ENCODE data around the gene SPAG16. TPM values are rescaled to one million over a fixed set of nuclear protein-coding genes. Genes with fewer than 3 reads are reported as not detected.

SPAG16 gene
- polyA plus RNA-seq, 2 of the 4 experiments (the other 2 are of a cell fraction), result 19.1 to 27.6 TPM

DNA sequence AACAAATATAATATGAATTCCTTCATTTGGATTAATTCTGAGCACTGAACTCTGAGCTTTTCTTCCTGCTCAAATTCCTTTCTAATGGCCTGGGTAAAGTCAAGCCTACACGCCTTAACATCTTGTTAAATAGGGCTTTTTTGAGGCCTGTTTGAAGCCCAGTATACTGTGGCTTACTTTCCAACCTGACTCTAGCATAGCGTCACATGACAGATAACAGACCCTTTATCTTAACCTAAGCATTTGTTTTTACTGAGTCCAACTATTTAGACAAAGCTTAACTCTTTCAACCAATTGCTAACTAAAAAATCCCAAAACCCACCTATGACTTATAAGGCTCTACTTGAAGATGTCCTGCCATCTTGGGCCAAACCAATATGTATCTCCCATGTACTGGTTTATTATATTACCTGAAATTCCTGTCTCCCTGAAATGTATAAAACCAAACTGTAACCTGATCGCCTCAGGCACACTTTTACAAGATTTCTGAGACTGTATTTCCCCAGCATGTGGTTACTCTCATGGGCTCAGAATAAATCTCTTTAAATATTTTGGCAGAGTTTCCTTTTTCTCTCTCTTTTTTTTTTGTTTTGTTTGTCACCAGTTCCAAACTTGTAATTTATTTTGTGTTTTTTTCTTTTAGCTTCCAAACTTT lies 855.5 kb downstream of the SPAG16 start (continued):
- no peak for TF ChIP-seq PHF8 (IDR thresholded peaks at IDR 0.05; ENCODE audit: borderline replicate concordance, low read depth)

DNA sequence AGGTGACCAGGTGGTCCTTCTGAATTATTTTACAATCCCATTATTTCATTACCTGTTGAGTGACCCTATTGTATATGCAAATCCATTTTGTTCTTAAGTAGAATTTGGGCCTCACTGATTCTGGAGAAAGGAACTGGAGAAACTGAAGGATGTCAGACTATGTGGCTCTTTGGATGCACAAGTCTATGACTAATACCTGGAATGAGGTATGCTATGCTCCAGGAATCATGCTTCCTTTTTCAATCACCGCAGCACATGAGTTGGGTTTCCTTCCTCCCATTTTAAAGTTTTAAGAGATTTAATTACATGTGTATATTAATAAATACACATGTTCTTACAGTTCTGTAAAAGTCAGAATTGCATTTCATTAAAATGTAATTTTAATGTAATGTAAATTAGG lies 872.7 kb downstream of the SPAG16 start:
- H3K4me1 ChIP-seq, result no peaks in the 10 kb centered on the region
- no peak overlapping the region for H3K4me3 ChIP-seq
- FAIRE-seq (no peak), ATAC-seq (no peak), DNase-seq (ENCODE audit: low read depth in 1 of 2, low spot score in 1 of 2) (no peak)
- ChIA-PET CTCF (no interaction called here), POLR2A (no interaction called here)
- WGBS (ENCODE audit: missing lambda C conversion rate), result 28% methylated on average over 1 of the region's 1 CpG
- H3K27ac ChIP-seq, result no peak overlapping the region
- H3K9me3 ChIP-seq, result no peaks in the 10 kb centered on the region
- TF ChIP-seq RAD21 (conservative IDR thresholded peaks at IDR 0.05 in 1 of 2, IDR thresholded peaks at IDR 0.05 in 1 of 2), result no peak
- no peak for TF ChIP-seq REST (IDR thresholded peaks at IDR 0.05)
- TF ChIP-seq, protein P1, sequence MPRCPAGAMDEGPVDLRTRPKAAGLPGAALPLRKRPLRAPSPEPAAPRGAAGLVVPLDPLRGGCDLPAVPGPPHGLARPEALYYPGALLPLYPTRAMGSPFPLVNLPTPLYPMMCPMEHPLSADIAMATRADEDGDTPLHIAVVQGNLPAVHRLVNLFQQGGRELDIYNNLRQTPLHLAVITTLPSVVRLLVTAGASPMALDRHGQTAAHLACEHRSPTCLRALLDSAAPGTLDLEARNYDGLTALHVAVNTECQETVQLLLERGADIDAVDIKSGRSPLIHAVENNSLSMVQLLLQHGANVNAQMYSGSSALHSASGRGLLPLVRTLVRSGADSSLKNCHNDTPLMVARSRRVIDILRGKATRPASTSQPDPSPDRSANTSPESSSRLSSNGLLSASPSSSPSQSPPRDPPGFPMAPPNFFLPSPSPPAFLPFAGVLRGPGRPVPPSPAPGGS (IDR thresholded peaks at IDR 0.05), result no peak
- TF ChIP-seq, protein P2, sequence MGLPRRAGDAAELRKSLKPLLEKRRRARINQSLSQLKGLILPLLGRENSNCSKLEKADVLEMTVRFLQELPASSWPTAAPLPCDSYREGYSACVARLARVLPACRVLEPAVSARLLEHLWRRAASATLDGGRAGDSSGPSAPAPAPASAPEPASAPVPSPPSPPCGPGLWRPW (IDR thresholded peaks at IDR 0.05), result no peak
- TF ChIP-seq, protein P3, sequence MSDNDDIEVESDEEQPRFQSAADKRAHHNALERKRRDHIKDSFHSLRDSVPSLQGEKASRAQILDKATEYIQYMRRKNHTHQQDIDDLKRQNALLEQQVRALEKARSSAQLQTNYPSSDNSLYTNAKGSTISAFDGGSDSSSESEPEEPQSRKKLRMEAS (IDR thresholded peaks at IDR 0.05), result no peak
- no peak for TF ChIP-seq MAFK (IDR thresholded peaks at IDR 0.05; ENCODE audit: partially characterized antibody)
- no peak for TF ChIP-seq RCOR1 (IDR thresholded peaks at IDR 0.05; ENCODE audit: low read depth, low read length)
- TF ChIP-seq FOSL2 (IDR thresholded peaks at IDR 0.05), result no peak
- TF ChIP-seq FOSL2 (CRISPR knock-in tag; IDR thresholded peaks at IDR 0.05), result no peak
- no peak for TF ChIP-seq NR3C1 (IDR thresholded peaks at IDR 0.05)
- TF ChIP-seq BHLHE40 (IDR thresholded peaks at IDR 0.05; ENCODE audit: low read depth, low read length), result no peak
- no peak for TF ChIP-seq CEBPB (IDR thresholded peaks at IDR 0.05)
- no peak for TF ChIP-seq CHD4 (IDR thresholded peaks at IDR 0.05; ENCODE audit: borderline replicate concordance)
- TF ChIP-seq SREBF2 (IDR thresholded peaks at IDR 0.05), result no peak
- TF ChIP-seq CHD2 (IDR thresholded peaks at IDR 0.05; ENCODE audit: low read length, partially characterized antibody), result no peak
- no peak for TF ChIP-seq ZC3H11A (IDR thresholded peaks at IDR 0.05)
- TF ChIP-seq, protein P4, sequence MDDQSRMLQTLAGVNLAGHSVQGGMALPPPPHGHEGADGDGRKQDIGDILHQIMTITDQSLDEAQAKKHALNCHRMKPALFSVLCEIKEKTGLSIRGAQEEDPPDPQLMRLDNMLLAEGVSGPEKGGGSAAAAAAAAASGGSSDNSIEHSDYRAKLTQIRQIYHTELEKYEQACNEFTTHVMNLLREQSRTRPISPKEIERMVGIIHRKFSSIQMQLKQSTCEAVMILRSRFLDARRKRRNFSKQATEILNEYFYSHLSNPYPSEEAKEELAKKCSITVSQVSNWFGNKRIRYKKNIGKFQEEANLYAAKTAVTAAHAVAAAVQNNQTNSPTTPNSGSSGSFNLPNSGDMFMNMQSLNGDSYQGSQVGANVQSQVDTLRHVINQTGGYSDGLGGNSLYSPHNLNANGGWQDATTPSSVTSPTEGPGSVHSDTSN (IDR thresholded peaks at IDR 0.05), result no peak
- TF ChIP-seq GATA3 (IDR thresholded peaks at IDR 0.05; ENCODE audit: borderline replicate concordance), result no peak
- TF ChIP-seq ATOH8 (CRISPR knock-in tag; IDR thresholded peaks at IDR 0.05; ENCODE audit: low read depth), result no peak
- no peak overlapping the region for H3K4me2 ChIP-seq

Measured in A549 (cell line).